Measurements from ENCODE around the gene PTPN11. TPM values are rescaled to one million over a fixed set of nuclear protein-coding genes. Genes with fewer than 3 reads are reported as not detected.

PTPN11 gene
- total RNA-seq, 1 donor, result 98.8 TPM

DNA sequence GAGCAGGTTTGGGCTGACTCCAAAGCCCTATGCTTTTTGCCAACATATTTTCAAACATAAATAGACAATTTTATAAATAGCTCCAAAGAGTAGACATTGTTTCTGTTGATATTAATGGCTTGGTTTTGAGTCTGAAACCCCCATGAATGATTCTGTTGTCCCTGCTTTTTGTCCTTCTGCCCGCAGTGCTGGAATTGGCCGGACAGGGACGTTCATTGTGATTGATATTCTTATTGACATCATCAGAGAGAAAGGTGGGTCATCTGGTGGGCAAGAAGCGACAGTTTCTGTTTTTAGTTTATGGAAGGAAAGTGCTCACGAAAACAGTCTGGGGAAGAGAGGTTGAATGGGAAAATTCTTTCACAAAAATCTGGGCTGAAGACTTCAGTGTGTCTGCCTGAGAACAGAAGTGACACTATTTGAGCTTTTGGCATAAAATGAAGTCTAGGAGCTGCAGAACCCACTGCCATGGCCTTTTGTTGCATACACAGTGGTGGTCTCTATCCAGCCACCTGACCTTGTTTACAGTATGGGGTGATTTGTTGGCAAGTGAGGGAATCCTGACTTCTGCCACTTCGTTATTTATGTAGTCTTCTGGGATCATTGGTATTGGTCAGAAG lies 69.6 kb downstream of the PTPN11 start:
- TF ChIP-seq, protein P1, sequence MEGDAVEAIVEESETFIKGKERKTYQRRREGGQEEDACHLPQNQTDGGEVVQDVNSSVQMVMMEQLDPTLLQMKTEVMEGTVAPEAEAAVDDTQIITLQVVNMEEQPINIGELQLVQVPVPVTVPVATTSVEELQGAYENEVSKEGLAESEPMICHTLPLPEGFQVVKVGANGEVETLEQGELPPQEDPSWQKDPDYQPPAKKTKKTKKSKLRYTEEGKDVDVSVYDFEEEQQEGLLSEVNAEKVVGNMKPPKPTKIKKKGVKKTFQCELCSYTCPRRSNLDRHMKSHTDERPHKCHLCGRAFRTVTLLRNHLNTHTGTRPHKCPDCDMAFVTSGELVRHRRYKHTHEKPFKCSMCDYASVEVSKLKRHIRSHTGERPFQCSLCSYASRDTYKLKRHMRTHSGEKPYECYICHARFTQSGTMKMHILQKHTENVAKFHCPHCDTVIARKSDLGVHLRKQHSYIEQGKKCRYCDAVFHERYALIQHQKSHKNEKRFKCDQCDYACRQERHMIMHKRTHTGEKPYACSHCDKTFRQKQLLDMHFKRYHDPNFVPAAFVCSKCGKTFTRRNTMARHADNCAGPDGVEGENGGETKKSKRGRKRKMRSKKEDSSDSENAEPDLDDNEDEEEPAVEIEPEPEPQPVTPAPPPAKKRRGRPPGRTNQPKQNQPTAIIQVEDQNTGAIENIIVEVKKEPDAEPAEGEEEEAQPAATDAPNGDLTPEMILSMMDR (IDR thresholded peaks at IDR 0.05; ENCODE audit: extremely low read depth, low read depth, low read length), result no peak
- peaks cover 3% of the 10 kb centered on the region for H4K20me1 ChIP-seq (ENCODE audit: insufficient read depth, low read length)
- no peak overlapping the region for H3K4me3 ChIP-seq (ENCODE audit: insufficient read depth, low read length)
- no peaks in the 10 kb centered on the region for H3K27me3 ChIP-seq (ENCODE audit: insufficient read depth, low read length)
- no peak overlapping the region for H3K27ac ChIP-seq (ENCODE audit: low read depth, low read length)
- DNase-seq (ENCODE audit: insufficient read length, low spot score, missing footprints), result no peak
- no peak overlapping the region for H3K4me2 ChIP-seq (ENCODE audit: insufficient read depth, low read length)
- H2AFZ ChIP-seq (ENCODE audit: low read length), result no peak overlapping the region
- no peaks in the 10 kb centered on the region for H3K79me2 ChIP-seq (ENCODE audit: insufficient read depth, low read length)
- H3K4me1 ChIP-seq (ENCODE audit: insufficient read depth, low read length), result no peaks in the 10 kb centered on the region
- H3K36me3 ChIP-seq (ENCODE audit: insufficient read depth, low read length), result peaks cover 56% of the 10 kb centered on the region
- no peaks in the 10 kb centered on the region for H3K9me3 ChIP-seq (ENCODE audit: low read depth, low read length)

DNA sequence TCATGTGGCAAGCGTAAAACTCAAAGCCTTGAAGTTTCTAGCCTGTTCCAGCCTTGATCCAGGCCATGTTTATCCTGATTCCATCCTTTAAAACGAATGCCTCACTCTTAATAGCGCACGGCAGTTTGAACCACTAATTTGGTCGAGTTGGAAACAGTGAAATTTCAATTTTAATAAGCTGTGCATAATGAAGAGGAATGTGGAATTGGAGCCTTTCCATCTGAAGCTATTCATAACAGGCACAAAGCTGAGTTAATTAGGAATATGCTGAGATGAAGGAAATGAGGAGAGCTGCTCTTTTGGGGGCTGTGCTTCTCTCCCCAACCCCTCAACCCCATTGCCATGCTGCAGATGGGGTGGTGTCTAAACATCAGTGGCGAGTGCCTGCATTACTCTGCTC lies 70.7 kb downstream of the PTPN11 start:
- Histone ChIP-seq H3K79me2 (ENCODE audit: insufficient read depth, low read length) (no peaks in the 10 kb centered on the region), H4K20me1 (ENCODE audit: insufficient read depth, low read length) (peaks cover 3% of the 10 kb centered on the region), H3K27me3 (ENCODE audit: insufficient read depth, low read length) (no peaks in the 10 kb centered on the region), H3K4me1 (ENCODE audit: insufficient read depth, low read length) (no peaks in the 10 kb centered on the region), H3K4me3 (ENCODE audit: insufficient read depth, low read length) (no peak overlapping the region), H2AFZ (ENCODE audit: low read length) (no peak overlapping the region), H3K4me2 (ENCODE audit: insufficient read depth, low read length) (no peak overlapping the region), H3K36me3 (ENCODE audit: insufficient read depth, low read length) (peaks cover 60% of the 10 kb centered on the region), H3K9me3 (ENCODE audit: low read depth, low read length) (no peaks in the 10 kb centered on the region), H3K27ac (ENCODE audit: low read depth, low read length) (no peak overlapping the region)
- TF ChIP-seq, protein P1 (IDR thresholded peaks at IDR 0.05; ENCODE audit: extremely low read depth, low read depth, low read length), result no peak
- no peak for DNase-seq (ENCODE audit: insufficient read length, low spot score, missing footprints)

- Histone ChIP-seq H3K4me3 (ENCODE audit: insufficient read depth, low read length) (no peak overlapping the region), H2AFZ (ENCODE audit: low read length) (no peak overlapping the region), H3K79me2 (ENCODE audit: insufficient read depth, low read length) (peaks cover 4% of the 10 kb centered on the region), H3K9me3 (ENCODE audit: low read depth, low read length) (no peaks in the 10 kb centered on the region), H3K27me3 (ENCODE audit: insufficient read depth, low read length) (no peaks in the 10 kb centered on the region), H3K4me2 (ENCODE audit: insufficient read depth, low read length) (no peak overlapping the region), H3K36me3 (ENCODE audit: insufficient read depth, low read length) (peaks cover 23% of the 10 kb centered on the region), H3K27ac (ENCODE audit: low read depth, low read length) (no peak overlapping the region), H3K4me1 (ENCODE audit: insufficient read depth, low read length) (no peaks in the 10 kb centered on the region), H4K20me1 (ENCODE audit: insufficient read depth, low read length) (peaks cover 4% of the 10 kb centered on the region)
- TF ChIP-seq, protein P1 (IDR thresholded peaks at IDR 0.05; ENCODE audit: extremely low read depth, low read depth, low read length), result no peak
- no peak for DNase-seq (ENCODE audit: insufficient read length, low spot score, missing footprints)
Measured at GRCh38 chr12:112496496-112496895, 77.7 kb downstream of the PTPN11 start.

- Histone ChIP-seq H3K9me3 (ENCODE audit: low read depth, low read length) (no peaks in the 10 kb centered on the region), H3K4me2 (ENCODE audit: insufficient read depth, low read length) (no peak overlapping the region), H3K79me2 (ENCODE audit: insufficient read depth, low read length) (peaks cover 4% of the 10 kb centered on the region), H4K20me1 (ENCODE audit: insufficient read depth, low read length) (peaks cover 4% of the 10 kb centered on the region), H3K36me3 (ENCODE audit: insufficient read depth, low read length) (peaks cover 29% of the 10 kb centered on the region), H3K27ac (ENCODE audit: low read depth, low read length) (no peak overlapping the region), H3K4me1 (ENCODE audit: insufficient read depth, low read length) (no peaks in the 10 kb centered on the region), H3K4me3 (ENCODE audit: insufficient read depth, low read length) (no peak overlapping the region), H3K27me3 (ENCODE audit: insufficient read depth, low read length) (no peaks in the 10 kb centered on the region), H2AFZ (ENCODE audit: low read length) (no peak overlapping the region)
- TF ChIP-seq, protein P1 (IDR thresholded peaks at IDR 0.05; ENCODE audit: extremely low read depth, low read depth, low read length), result no peak
- DNase-seq (ENCODE audit: insufficient read length, low spot score, missing footprints), result no peak
Measured at GRCh38 chr12:112498580-112498979, 79.8 kb downstream of the PTPN11 start.
